Measurements from ENCODE around the gene ENAH.

The ENAH gene

DNA sequence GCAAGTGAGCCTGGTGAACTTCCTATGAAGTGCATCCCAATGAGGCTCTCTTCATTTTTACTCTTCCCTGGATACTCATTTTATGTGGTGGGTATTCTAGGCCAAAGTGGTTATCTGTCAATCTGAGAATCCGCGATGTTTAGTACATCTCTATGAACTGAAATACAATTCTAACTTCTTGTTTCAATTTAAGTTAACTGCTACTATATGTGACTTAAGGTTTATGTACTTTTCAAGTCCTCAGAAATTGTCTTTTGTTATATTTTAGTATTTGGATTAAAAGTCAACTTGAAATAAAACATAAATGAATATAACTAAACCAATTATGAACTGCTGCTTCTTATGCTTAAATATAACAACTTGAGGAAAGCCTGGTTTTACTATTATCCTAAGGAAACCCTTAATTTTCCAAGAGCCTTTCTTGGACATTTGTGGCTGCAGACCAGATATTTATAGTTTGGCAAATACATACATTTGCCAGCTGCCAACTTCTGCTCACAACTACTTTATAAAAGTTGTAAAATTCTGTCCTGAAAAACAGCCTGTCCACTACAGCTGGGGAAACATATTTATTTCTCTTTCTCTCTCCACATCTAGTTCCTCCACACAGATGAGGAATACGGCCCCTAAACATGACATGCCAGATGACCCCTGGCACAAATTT, 60.4 kb downstream of the ENAH start:
- Histone ChIP-seq H3K9me3 (ENCODE audit: insufficient read depth, low read length) (no peaks in the 10 kb centered on the region), H4K20me1 (ENCODE audit: low read depth, low read length) (no peaks in the 10 kb centered on the region), H3K4me3 (ENCODE audit: insufficient read depth, low read length, poor library complexity, severe bottlenecking) (no peak overlapping the region), H3K9me2 (replicated peaks; ENCODE audit: insufficient read depth, low read length) (no peaks in the 10 kb centered on the region), H3F3A (ENCODE audit: insufficient read depth) (no peaks in the 10 kb centered on the region), H2AFZ (ENCODE audit: low read depth, low read length, severe bottlenecking) (no peak overlapping the region), H3K36me3 (ENCODE audit: low read length) (no peaks in the 10 kb centered on the region), H3K9ac (ENCODE audit: low read length) (no peak overlapping the region), H3K27ac (ENCODE audit: low read depth, low read length) (no peak overlapping the region), H3K4me2 (ENCODE audit: low read depth, low read length, poor library complexity, severe bottlenecking) (no peak overlapping the region), H3K27me3 (ENCODE audit: low read length) (no peaks in the 10 kb centered on the region), H3K79me2 (ENCODE audit: insufficient read depth, low read length) (no peaks in the 10 kb centered on the region)
- TF ChIP-seq, protein P1, sequence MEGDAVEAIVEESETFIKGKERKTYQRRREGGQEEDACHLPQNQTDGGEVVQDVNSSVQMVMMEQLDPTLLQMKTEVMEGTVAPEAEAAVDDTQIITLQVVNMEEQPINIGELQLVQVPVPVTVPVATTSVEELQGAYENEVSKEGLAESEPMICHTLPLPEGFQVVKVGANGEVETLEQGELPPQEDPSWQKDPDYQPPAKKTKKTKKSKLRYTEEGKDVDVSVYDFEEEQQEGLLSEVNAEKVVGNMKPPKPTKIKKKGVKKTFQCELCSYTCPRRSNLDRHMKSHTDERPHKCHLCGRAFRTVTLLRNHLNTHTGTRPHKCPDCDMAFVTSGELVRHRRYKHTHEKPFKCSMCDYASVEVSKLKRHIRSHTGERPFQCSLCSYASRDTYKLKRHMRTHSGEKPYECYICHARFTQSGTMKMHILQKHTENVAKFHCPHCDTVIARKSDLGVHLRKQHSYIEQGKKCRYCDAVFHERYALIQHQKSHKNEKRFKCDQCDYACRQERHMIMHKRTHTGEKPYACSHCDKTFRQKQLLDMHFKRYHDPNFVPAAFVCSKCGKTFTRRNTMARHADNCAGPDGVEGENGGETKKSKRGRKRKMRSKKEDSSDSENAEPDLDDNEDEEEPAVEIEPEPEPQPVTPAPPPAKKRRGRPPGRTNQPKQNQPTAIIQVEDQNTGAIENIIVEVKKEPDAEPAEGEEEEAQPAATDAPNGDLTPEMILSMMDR (IDR thresholded peaks at IDR 0.05; ENCODE audit: insufficient read depth, low read length, poor library complexity, severe bottlenecking), result no peak
- no peak for TF ChIP-seq EZH2phosphoT487 (conservative IDR thresholded peaks at IDR 0.05; ENCODE audit: low read length)

DNA sequence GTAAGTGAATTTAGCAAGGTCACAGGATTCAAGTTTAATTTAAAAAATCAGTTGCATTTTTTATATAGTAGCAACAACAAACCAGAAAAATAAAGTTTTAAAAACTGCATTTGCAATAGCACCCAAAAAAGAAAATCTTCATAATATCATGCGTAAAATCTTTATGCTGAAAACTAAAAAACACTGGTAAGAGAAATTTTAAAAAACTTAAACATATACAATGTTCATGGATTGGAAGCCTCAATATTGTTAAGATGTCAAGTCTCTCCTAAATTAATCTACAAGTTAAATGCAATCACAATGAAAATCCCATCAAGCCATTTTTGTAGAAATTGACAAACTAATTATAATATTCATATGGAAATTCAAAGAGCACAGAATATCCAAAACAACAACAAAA, 65.6 kb downstream of the ENAH start:
- TF ChIP-seq, protein P1 (IDR thresholded peaks at IDR 0.05; ENCODE audit: insufficient read depth, low read length, poor library complexity, severe bottlenecking), result no peak
- TF ChIP-seq EZH2phosphoT487 (conservative IDR thresholded peaks at IDR 0.05; ENCODE audit: low read length), result no peak
- no peak overlapping the region for H3K4me2 ChIP-seq (ENCODE audit: low read depth, low read length, poor library complexity, severe bottlenecking)
- H3K9me3 ChIP-seq (ENCODE audit: insufficient read depth, low read length), result no peaks in the 10 kb centered on the region
- no peak overlapping the region for H3K4me3 ChIP-seq (ENCODE audit: insufficient read depth, low read length, poor library complexity, severe bottlenecking)
- no peaks in the 10 kb centered on the region for H3K79me2 ChIP-seq (ENCODE audit: insufficient read depth, low read length)
- no peaks in the 10 kb centered on the region for H3F3A ChIP-seq (ENCODE audit: insufficient read depth)
- H4K20me1 ChIP-seq (ENCODE audit: low read depth, low read length), result no peaks in the 10 kb centered on the region
- H3K36me3 ChIP-seq (ENCODE audit: low read length), result no peaks in the 10 kb centered on the region
- no peak overlapping the region for H3K27ac ChIP-seq (ENCODE audit: low read depth, low read length)
- H3K9me2 ChIP-seq (replicated peaks; ENCODE audit: insufficient read depth, low read length), result no peaks in the 10 kb centered on the region
- H2AFZ ChIP-seq (ENCODE audit: low read depth, low read length, severe bottlenecking), result no peak overlapping the region
- no peak overlapping the region for H3K9ac ChIP-seq (ENCODE audit: low read length)
- H3K27me3 ChIP-seq (ENCODE audit: low read length), result no peaks in the 10 kb centered on the region

DNA sequence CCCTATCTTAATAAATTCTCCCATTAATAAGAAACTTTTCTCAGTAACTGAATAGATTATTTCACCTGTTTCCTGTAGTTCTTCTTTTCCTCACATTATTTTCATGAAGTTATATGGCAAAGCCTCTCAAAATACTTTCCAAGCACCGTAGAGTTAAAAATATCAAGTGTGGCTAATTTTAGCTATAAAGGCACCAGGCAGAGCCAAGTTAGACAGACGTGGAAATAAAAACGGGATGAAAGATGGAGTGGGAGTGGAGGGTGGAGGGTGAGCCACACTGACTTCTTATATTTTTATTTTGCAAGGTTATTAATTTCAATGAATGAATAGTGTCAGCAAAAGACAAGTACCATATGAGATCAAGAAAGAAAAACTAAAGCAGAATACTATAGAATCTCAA, 71.7 kb downstream of the ENAH start:
- H3F3A ChIP-seq (ENCODE audit: insufficient read depth), result no peaks in the 10 kb centered on the region
- H3K4me2 ChIP-seq (ENCODE audit: low read depth, low read length, poor library complexity, severe bottlenecking), result no peak overlapping the region
- H3K9me2 ChIP-seq (replicated peaks; ENCODE audit: insufficient read depth, low read length), result no peaks in the 10 kb centered on the region
- H3K4me3 ChIP-seq (ENCODE audit: insufficient read depth, low read length, poor library complexity, severe bottlenecking), result no peak overlapping the region
- no peaks in the 10 kb centered on the region for H3K27me3 ChIP-seq (ENCODE audit: low read length)
- H3K36me3 ChIP-seq (ENCODE audit: low read length), result no peaks in the 10 kb centered on the region
- TF ChIP-seq EZH2phosphoT487 (conservative IDR thresholded peaks at IDR 0.05; ENCODE audit: low read length), result no peak
- TF ChIP-seq, protein P1 (IDR thresholded peaks at IDR 0.05; ENCODE audit: insufficient read depth, low read length, poor library complexity, severe bottlenecking), result no peak
- H4K20me1 ChIP-seq (ENCODE audit: low read depth, low read length), result no peaks in the 10 kb centered on the region; the same call in 1 of the 2 replicates
- H3K9me3 ChIP-seq (ENCODE audit: insufficient read depth, low read length), result no peaks in the 10 kb centered on the region
- no peaks in the 10 kb centered on the region for H3K79me2 ChIP-seq (ENCODE audit: insufficient read depth, low read length)
- no peak overlapping the region for H2AFZ ChIP-seq (ENCODE audit: low read depth, low read length, severe bottlenecking)
- no peak overlapping the region for H3K9ac ChIP-seq (ENCODE audit: low read length)
- H3K27ac ChIP-seq (ENCODE audit: low read depth, low read length), result no peak overlapping the region
